ENCODE data around the gene PKN1.
A peak's percentile ranks its signal among the peaks of the same experiment; 100 is the strongest.

Gene PKN1

GRCh38 chr19:14406645-14407401 lies 26.3 kb upstream of the PKN1 start:
- no peak for DNase-seq

- DNase-seq, result no peak
These were observed 25.3 kb upstream of the PKN1 start for GRCh38 chr19:14407605-14408484.

- no peak for DNase-seq
These were observed 24.5 kb upstream of the PKN1 start for GRCh38 chr19:14408491-14409145.

DNA sequence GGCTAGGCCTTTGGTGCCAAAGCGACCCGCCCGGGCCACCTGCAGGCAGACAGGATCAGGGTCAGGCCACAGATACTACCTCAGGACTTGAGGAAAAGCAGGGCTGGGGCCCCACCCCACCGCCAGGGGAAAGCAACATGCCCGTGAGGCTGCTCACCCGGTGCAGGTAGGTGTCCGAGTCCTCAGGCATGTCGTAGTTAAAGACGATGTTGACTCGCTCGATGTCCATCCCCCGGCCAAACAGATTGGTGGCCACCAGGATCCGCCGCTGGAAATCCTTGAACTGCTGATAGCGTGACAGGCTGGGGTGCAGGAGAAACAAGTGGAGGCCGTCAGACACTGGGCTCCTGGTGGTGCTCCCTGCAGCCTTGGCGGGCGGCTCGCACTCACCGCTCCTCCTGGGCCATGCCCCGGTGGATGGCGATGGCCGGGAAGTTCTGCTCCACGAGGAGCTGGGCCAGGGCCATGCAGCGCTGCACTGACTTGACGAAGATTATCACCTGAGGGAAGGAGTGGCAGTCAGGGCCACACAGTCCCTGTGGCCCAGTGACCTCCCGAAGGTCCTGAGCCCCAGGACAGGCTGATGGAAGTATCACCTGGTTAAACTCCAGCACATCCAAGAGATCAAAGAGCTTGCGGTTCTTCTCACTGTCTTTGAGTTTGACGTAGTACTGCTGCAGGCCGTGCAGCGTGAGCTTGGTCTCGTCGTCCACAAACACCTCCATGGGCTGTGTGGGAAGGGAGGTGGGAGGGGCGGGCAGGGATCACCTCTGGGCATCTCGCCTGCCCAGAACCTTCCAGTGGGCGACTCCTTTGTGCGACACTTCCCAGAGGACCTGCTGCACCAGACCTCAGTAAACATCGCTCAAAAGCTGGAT lies 23.7 kb upstream of the PKN1 start:
- DNase-seq, result no peak

DNA sequence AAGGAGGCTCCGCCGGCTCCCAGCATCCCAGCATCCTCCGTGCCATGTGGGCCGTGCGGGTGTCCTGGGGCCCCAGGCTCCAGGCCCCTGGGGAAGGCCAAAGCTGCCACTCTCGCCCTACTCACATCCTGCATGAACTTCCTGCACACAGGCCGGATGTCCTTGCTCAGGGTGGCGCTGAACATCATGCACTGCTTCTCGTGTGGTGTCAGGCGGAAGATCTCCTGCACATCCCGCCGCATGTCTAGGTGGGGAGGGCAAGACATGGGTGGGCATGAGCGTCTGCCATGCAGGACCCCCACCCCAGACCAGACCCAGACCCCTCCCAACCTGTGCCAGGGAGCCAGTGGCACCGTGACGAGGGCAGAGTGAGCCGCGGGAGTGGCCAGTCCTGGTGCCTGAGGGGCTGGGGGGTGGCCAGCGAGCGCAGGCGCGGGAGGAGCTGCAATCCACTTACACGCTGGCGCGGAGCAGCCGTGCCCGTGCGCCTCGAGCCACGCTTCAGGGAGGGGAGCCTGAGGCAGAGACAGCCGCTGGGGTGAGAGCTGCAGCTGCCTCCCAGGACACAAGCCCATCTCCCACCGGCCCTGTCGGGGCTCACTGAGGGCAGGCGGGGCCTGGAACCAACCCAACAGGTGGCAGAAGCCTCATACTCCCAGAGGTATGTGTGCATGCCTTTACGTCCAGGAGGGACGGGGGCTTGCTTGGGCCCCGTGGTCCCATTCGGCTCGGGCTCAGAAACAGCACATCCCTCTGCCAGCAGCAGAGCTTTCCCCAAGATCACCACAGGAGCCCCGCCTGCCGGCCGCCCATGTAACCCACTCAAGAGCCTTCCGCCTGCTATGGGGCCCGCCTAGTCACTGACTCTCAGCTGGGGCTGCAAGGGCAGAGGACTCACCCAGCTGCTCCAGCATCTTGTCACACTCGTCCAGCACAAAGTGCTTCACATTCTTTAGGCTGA lies 22.7 kb upstream of the PKN1 start:
- DNase-seq, result no peak

DNA sequence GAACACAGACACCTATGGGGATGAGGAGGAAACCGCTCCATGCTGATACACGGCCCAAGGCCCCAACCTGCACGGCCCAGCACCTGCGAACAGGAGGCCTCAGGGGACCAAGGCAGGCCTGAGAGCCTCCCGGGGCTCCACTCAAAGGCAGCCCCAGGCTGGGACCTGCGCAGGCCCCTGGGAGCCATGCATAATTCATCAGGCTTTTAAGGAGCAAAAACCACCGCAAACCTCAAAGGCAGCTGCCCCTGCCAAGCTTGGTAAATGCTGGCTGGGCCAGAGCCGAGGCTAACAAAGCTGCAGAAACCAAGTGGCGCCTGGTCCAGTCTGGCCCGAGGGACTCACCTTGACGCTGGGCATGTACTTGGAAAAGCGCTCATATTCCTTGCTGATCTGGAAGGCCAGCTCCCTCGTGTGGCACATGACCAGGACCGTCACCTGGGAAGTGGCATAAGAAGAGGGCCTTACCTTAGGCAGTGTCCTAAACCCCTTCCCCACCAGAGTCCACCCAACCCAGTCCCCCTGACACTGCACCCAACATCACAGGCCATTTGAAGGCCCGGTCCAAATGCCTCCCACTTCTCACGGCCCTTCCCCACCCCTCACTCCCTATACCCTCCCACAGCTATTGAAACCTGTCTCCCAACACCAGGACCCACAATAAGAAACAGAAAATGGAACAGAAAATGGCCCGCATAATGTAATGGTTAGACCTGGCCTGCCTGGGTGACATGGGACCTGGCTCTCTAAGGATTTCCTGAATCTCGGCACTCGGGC lies 21.8 kb upstream of the PKN1 start:
- no peak for DNase-seq

GRCh38 chr19:14411938-14412245 lies 21.2 kb upstream of the PKN1 start:
- DNase-seq, result no peak

GRCh38 chr19:14412324-14412995 lies 20.6 kb upstream of the PKN1 start:
- DNase-seq, result no peak

DNA sequence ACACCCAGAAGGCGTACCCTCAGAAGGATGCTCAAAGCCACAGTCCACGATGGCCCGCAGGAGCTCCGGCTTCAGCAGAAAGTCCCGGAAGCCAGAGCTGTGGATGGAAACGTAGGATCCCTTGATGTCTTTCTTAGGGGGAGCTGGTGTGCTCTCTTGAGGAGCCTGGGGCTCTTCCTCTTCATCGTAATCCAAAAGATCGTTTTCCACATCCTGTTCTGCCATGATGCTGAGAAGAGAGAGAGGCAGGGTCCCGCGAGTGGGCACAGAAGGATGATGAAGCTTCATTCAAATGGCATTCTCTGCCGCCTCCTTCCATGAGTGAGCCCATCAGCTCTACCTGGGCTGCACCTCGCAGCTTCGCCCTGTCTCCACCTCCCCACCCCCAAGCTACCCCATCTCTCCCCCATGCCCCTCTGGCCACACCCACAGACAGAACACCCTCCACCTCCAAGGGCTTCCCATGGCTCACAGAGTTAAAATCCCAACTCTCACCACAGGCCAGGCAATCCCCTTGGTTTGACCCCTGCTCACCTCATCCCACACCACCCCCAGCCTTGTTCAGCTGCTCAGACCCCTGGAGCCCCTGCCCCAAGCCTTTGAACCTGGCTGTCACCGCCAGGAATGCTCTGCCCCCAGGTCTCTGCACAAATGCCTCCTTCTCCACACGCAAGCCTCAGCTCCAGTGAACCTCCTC lies 20.0 kb upstream of the PKN1 start:
- no peak for DNase-seq

DNA sequence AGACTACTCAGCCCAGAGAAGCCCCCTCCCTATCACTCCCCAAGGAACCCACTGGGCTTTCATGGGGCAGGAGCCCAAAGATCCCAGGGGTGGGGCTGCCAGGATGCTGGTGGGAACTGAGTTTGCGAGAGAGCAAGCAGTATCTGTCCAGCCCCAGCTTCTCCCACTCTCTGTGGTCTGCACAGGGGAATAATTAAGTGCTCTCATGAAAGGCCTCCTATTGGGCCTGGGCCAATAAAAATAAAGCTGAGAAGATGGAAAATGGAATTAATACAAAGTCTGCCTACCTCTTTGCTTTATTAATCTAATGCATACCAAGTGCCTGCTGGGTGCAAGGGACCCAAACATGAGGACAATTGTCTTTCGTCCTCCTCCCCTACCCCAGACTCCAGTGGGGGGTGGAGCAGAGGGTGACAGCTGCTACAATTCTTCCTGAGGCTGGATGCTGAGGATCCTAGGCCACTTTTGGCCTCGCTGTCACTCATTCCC lies 19.4 kb upstream of the PKN1 start:
- DNase-seq, result no peak

DNA sequence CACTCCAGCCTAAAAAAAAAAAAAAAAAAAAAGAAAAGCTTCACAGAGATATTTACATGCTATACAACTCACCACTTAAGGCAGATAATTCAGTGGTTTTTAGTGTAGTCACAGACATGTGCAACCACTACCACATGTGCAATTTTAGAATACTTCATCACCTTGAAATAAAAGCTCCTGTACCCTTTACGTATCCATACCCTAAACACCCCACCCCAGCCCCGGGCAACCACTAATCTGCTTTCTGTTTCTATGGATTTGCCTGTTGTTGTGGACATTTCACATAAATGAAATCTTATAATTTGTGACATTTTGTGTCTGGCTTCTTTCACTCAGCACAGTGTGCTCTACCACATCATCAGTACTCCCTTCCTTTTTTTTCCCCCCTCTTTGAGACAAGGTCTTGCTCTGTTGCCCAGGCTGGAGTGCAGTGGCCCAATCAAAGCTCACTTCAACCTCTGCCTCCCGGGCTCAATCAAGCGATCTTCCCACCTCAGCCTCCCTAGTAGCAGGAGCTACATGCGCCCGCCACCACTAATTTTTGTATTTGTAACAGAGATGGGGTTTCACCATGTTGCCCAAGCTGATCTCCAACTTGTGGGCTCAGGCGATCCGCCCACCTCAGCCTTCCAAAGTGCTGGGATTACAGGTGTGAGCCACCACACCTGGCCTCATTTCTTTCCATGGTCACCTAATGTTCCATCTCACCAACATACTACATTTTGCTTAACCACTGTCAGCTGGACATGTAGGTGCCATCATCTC lies 18.0 kb upstream of the PKN1 start:
- DNase-seq, result no peak

GRCh38 chr19:14416817-14417231 lies 16.3 kb upstream of the PKN1 start:
- no peak for DNase-seq

DNA sequence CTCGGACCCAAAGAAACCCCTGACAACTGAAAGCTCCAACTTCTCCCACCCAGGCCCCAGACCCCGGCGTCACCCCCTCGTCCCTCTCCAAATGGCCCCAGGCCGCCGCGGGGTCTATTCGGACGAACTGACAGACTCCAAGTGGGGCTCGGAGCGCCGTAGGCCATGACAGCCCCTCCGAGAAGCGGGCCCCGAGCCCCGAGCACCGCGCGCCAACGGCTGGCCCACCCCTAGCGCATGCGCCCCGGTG lies 14.3 kb upstream of the PKN1 start:
- DNase-seq, result peak; percentile 91

DNA sequence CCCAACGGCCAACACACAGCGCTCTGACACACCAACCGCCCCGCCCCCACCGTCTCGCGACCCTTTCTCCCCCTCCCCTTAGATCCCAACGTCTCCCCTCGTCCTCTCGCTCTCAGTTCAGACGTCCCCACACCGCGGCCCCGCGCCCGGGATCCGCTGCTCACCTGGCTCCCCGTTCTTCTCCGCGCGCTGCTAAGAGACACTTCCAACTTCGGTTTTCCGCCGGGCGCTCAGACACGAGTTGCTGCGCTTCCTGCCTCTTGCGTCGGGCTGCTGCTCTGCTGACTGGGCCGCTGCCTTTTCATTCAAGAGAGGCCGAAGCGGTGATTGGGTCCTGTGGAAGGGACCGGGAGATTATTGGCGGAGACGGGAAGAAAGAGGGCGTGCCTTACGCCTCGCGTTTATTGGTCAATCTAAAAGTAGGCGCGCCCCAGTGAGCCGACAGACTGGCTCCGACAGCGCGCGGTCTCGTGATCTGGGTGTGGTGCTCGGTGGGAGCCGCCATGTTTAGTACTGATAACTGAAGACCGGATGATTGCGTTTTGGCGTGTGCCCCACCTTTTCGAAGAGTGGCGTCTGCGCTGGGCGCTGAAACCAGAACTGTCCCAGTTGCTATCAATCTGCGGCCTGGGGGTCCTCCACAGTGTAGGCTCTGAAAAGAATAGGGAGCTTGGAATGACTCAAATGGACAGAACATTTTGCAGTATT lies 13.8 kb upstream of the PKN1 start, which contains the start of gene DDX39A:
TSS of gene DDX39A (minus strand) at position 236 of the 708 bp plus-strand sequence. CDS start 6,121 bp downstream, outside the sequence.
- peak; percentile 99 for DNase-seq

- DNase-seq, result no peak
These were observed 7.4 kb upstream of the PKN1 start for GRCh38 chr19:14425696-14426138.

- DNase-seq, result no peak
These were observed 5.6 kb upstream of the PKN1 start for GRCh38 chr19:14427461-14427860.

GRCh38 chr19:14428882-14429416 lies 4.2 kb upstream of the PKN1 start:
- DNase-seq, result no peak

GRCh38 chr19:14430712-14431111 lies 2.4 kb upstream of the PKN1 start:
- no peak for DNase-seq
